G401.6 (cell line): ENCODE data around the gene SYNE1.

Source experiments
- FAIRE-seq: peaks from 2 replicates; lab custom pipeline; 2012; peaks lifted over from hg19 to GRCh38; lab: Jason Lieb, UNC

The SYNE1 gene

DNA sequence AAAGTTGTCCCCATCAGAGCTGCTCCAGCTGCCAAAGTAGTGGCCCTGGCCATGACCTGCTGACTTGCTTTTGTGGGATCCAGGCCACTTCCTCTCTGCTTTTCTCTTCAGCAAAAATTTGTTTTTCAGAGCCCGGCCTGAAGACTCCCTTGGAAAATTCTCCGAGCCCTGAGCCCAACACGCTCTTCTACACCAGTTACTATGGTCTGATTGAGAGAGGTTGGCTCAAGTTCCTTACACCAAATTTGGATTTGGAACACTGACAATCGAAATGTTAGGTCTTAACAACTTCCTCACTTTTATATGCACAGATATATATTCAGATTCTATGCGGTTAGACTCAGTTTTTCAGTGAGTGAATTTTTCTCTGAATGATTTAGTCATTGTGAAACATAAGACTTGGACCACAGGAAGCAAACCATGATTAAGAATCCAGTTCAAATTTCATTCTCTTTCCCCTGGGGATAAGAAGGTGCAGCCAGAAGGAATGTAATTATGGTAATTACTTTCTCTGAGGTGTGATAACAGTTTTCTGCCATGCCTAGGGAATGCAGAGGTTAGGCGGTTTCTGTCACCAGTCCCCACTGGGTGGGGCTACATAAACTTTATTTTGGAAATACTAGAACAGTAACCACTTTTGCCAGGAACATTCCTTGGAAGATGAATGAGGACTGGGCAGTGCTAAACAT lies 365.2 kb downstream of the SYNE1 start:
- FAIRE-seq: no peak

DNA sequence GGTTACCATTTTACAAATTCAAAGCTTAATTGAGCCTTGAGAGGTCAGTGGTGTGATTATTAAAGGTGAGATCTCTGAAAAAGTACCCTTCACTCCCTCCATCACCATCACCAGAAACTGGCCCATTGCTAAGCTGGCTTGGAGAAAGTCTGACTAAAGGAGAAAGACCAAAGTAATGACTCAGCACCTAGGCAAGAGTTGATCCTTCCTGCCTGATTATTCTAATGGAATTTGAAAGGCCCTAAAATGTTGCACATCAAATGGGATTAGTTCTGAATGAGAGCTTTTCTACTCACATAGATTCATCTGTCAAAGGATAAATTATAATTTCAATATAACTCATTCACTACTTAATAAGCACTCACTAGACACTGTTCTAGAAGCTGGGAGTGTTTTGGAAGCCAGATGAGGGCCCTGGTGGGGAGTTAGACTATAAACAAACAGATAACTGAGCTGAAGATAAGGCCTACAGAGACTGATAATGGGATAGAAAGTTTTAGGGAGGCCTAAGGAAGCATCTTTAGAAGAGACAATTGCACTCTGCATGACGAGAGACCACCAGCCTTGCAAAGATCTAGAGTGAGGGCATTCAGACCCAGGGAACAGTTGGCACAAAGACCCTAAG lies 366.7 kb downstream of the SYNE1 start:
- FAIRE-seq: no peak

DNA sequence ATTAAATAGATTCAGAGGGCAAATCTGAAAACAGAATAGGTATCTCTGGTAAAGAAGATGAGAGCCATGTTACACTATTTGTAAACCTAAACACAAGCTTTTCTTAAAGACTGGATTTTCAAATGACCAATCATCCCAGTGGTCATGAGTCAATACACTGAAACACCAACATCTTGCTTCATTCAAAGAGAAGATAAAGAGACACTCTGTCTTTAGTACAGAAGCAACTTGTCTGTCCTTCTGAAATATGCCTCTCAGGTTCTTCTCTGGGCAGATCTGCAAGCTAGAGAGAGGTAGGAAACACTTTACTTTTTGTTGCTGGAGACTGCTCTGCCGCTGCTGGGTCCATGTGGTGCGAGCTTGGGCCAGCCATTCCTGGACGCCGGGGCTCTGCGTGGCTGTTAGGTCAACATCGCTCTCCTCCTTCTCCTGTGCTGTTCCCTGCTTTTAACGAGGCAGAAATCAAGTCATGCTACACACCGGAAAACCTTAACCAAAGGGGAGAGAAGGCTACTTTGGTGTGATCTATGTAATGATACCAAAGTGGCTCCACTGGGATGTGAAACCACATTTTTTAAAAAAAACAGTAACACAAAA lies 368.2 kb downstream of the SYNE1 start:
- no peak for FAIRE-seq

DNA sequence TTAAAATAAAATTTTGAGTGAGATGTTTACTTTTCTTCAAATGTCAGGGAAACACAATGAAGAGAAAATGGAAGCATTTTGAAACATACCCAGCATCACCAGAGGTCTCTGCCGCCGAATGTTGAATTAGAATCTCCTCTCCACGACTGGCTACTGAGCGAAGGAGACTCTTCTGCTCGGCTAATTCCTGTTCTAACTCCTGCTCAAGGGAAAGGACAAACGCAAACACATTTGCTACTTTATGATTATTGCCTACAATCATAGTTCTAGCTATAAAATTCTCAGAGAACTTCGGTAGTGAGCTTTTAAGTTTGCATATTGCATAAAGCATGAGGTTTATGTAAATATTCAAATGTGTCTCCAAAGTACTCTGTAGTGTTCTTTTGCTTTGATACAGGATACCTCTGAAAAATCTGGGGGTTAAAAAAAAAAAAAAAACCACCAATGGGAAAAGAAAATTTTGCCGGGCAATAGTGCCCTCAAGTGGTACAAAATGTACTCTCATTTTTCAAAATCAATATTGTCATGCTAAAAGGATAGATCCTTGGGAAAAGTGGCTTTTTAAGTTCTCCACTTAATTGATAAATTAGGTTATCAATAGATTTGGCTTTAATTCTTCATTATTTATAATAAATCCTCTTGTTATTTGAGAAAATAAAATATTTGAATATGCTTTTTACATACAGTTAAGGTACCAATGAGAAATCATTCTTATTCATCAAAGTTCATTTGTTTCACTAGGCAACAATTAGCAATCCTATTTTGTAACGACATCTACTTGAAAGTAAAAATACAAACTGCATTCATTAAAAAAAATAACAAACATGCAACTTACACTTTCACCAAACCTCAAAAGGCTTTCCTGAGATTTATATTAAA lies 369.0 kb downstream of the SYNE1 start:
- peak; percentile 96 for FAIRE-seq

DNA sequence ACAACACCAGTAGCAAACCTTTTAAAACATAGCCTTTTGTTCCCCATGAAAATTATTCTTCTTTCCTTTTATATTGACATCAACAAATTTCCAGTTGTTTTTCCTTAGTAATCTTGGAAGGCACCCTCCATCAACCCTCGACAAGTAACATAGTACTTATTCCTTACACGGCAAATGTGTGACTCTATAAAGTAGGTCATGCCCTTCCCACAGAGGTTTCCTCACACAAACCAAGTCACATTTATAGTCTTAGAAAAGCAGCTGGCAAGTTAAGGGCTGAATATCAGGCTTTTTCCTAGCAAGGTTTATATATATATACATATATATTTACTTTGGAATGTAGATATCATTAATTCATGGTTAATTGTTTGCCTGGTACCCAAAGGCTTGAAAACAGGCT lies 371.5 kb downstream of the SYNE1 start:
- FAIRE-seq: no peak

DNA sequence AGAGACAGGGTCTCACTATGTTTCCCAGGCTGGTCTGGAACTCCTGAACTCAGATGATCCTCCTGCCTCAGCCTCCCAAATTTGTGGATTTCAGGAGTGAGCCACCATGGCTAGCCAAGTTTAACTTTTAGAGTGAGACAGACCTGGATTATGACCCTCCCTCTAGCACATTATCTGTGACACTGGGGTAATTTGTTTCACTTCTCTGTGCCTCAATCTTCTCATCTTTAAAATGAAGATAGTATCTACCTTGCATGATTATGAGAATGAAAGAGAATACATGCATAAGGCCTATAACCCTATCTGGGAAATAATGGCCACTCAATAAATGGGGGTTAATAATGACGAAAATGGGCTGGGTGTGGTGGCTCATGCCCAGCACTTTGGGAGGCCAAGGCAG lies 373.6 kb downstream of the SYNE1 start:
- no peak for FAIRE-seq

DNA sequence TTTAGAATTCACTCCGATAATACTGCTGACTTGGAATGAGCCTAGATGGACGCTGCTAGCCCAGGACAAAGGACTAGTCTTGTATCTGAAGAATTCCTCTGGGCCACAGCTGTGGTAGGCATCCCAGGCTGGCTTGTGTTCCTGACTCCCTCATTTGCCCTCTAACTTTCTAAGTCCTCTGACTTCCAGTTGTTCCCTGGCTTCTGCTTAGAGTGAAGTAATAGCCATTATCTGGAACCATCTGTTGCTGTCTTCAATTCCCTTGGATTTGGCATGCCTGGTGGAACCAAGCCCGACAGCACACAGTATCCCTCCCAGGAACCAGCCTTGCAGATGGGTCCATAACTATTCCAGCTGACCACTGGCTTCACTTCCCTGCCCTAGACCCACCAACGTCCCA lies 376.0 kb downstream of the SYNE1 start:
- FAIRE-seq: no peak

DNA sequence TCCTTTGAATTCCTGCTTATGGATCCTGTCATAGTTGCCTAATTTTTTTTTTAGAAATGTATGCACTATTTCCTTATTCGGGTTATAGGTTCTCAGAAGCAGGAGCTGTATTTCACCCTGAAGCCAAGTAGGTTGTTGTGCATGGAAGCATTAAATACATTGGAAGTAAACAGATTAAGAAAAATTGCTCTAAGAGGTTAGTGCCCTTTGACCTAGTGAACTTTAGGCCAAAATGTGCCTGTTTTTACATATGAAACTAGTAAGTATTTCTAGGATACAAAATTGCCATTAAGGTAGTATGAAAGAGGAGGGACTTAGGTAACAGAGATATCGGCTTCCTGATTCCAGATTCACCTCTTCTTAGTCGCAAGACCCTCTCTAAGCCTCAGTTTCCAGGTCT lies 377.9 kb downstream of the SYNE1 start:
- FAIRE-seq: no peak

DNA sequence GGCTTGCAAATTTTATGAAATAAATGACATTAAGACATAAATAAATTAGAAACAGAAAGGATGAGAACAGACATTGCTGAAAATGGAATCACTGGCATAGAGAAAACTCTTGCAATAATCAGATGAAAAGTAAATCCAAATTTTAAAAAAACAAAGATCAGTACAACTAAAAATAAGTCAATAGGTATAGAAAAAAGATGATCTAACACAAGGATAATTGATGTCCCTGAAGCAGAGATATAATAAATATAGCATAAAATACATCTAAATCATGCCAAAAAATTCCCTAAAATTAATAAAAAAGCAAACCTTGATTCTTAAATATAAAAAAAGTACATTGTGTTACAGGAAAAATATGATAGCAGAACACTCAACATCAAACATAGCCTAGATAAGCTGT lies 379.6 kb downstream of the SYNE1 start:
- FAIRE-seq: no peak

DNA sequence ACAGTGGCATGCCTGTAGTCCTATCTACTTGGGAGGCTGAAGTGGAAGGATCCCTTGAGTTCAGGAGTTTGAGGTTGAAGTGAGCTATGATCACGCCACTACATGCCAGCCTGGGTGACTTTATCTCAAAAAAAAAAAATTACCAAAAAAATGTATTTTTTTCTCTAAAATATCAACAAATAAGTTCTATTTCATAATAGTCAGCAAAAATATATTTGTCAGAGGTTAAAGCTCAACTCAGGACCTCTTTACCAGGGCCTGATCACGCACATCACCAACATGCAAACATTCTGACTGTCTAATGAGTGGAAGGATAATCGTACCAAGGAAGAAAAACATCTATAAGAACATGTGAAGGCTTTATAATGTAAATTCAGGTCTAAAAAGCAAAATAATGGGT lies 387.0 kb downstream of the SYNE1 start:
- no peak for FAIRE-seq

DNA sequence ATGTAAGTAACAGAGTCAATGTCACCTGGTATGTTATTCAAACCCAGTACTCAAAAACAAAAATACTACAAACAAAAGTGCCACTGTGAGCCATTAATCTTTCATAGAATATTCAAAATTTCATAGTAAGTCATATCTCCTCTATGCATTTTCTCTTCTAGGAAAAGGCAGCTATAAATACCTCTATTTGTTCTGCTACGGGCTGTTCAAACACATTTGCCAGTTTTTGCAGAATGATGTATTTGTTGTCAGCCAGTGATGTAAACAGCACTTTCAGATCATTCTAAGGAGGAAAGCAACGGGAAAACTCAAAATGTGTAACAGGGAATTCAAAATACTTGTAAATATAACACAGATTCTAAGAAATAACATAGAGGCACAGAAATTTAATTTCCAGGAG lies 388.2 kb downstream of the SYNE1 start:
- FAIRE-seq: no peak

DNA sequence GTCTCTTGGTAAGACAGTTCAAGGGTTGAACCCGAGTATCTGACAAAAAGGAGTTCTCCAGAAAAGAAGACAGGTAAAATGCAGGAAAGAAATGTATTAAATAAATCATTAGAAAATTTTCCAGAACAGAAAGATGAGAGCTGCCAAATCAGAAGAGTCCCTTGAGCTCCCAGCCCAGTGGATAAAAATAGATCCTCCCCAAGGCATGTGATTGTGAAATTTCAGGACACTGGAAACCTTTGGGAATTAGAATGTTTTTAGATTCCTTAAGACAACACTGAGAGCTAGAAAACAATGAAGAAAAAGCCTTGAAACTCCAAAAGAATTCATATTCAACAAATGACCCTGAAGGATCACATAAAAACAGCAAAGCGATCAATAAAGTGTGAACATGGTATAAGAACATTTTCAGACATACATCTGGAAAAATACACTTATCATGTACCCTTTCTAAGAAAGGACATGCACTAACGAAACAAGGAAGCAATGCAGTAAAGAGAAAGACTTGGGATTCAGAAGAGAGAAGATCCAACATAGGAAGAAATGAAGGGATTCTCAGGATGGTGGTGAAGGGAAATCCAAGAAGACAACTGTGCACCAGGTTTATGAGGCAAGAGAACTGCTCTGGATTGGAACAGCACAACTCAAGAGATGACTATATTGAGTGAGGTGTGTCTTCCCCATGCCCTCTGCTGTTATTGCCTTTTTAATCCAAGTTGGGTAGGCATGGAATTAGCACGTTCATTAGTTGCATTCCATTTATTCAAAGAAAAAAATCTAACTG lies 390.4 kb downstream of the SYNE1 start:
- no peak for FAIRE-seq

DNA sequence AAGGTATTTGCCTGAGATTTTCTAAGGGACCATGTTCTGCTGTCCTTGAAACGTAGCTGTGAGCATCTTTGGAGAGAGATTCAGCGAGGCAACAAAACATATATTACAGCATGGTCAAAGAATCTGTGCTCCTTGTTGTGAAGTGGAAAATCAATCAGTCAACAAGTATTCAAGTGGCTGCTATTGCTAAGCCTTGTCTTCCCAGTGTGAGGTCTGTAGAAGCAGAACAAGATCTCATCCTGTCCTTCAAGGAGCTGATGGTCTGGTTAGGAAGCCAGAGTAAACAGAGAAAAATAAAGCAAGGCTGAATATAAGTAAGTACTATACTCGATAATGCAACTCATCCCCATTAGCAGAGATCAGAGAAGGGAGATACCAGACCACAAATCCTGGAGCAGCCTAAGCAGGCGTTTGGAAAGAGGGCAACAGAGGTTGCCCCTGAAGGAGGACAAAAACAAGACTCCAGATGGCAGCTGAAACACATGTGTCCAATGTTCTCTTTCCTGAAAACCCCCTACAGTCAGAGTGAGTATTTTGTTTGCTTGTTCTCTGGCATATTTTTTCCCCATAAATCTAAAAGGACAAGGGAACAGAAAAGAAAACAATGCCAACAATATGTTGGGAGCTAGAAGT lies 392.0 kb downstream of the SYNE1 start:
- no peak for FAIRE-seq

DNA sequence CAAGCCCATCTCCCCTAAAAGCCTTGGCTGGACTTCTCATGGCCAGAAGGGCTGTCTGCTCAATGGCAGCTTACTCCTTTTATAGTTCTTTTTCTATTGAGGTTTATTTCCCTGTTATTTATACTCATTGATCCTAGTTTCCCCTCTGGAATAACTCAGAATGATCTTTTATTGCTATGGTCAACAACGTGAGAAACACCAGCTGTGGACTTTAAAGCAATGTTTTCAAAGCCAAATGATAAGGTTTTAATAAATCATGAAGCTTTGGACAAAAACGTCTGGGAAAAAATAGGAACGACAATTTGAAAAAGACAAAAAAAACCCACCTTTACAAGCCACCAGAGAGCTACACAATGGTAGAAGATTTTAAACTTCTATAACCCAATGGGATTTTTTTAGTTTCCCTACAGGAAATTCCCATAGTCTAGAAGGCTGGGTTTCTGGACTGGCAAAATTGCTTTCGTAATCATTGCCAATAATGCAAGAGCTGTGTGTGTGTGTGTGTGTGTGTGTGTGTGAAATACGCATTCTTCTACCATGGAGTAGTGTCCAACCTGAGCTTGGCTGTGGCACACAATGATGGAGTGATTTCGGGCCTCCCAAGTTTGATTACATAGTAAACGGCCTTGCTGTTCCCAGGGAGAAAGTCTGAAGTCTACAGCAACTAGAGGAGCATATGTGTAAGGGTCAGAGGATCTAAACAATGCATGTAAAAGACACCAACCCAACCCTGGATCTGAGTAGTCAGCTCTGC lies 396.0 kb downstream of the SYNE1 start:
- no peak for FAIRE-seq

DNA sequence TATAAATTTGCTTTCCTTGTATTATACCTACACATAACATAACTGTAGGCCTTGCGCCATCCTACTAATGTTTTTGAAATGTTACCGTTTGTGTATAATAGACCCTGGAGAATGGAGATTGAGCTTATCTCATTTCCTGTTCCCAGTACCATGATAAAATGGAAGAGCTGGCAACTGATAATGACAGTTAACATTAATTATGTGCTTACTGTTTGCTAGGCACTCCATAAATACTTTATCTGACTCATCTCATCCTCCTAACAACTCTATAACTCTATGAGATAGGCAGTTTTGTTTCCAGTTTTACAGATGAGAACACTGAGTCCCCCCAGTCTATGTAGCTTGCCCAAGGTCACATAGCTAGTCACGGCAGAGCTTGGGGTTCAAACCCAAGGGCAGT lies 396.7 kb downstream of the SYNE1 start:
- no peak for FAIRE-seq

DNA sequence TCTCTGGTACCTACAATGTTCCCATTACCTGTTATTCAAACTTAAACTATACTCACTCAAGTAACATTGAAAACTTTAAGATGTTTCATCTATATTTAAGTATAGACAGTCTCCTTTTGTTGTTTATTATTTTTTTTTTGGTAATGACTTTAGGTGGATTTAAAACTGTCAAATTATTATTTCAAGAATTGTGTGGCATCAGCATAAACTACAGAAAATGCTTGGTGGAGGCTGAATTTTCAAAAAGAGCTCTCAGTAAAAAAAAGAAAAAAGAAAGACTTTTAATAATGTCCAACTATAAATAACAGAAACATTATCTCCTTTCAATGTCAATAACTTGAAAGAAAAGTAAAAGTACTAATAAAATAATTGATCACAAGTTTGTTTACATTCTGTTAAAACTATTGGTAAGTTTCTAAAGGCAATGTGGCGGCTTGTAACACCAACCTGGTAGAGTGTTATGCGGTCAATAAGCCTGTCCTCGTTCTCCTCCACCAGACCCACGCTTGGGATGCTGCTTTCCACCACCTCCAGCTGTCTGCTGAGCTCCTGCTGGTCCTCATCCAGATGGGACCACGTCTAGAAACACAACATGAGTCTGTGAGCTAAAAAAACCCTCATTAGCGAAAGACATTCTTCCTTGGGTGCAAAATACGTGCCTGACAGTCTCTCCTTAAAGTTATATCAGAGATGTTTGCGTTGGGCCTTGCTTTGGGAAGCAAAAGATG lies 400.6 kb downstream of the SYNE1 start:
- FAIRE-seq: no peak

DNA sequence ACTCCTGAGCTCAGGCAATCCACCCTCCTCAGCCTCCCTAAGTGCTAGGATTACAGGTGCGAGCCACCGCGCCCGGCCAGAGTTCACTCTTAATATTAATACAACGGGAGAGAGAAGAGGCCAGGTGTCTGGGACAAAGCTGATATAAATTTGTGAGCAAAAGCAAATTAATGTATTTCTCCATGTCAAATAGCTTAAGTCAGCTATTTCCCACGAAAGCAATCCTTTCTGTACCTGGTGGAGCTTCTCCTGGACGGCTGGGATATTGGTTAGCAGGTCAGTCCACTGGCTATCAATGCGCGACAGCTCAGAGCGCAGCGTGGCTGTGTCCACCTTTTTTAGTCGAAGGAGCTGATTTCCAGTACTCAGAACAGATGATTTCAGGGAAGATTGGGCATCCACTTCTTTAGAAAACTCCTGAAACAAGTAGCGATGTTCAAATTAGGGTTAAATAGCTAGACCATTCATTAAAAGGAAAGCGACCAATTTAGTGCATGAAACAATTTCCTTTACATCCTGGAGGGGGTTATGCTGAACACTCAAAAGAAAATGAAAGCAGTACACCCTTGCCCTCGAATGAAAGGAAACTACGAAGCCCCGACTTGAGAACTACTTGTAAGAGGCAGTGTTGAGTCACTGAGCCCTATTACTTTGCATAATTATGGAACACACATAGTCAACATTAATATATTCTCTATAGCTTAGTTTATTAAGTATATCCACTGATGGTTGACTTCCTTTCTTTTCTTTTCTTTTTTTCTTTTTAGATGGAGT lies 403.4 kb downstream of the SYNE1 start:
- FAIRE-seq: no peak

DNA sequence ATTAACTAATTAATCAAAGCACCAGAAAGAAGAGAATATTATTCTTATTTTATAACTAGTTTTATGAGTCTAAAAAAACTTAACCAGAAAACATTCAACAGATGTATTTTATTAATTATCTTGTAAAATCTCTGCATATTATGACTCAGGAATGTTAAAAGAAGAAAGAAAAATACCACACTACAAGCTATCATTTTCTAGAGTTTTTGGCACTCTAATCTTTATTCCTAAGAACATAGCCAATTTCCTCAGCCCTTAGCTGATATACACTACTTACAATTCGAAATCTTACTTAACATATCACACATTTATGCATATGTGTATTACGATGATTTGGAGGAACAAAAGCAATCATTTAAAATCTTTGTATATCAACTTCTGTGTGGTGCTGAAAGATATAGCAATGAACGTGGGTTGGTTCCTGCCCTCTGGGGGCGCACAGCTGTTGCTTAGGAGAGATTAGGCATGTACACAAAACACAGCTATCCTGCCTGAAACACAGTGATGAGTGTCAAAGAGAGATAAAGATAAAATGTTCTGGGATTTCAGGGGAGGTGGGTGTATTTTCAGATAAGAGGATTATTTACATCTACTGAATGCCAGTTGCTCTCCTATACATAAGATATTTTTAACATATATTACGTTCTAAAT lies 404.5 kb downstream of the SYNE1 start:
- no peak for FAIRE-seq

DNA sequence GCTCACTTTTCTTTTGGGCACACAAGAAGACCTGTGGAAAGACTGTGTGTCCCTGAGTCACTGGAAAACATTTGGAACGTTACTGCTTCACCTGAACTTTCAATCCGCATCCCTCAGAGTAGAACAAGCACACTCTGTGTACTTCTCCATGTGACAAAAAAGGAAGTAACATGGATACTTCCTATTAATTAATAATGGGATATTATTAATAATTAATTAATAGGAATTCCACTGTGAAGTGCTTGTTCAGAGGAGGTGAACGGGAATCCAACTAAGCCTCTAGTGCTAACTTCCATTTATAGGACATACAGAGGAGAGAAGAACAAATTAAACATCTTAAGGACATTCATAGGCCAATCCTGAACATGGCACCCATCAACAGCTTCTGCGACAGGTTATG lies 407.8 kb downstream of the SYNE1 start:
- FAIRE-seq: no peak
